ENCODE data around the gene LRIG1.

DNA sequence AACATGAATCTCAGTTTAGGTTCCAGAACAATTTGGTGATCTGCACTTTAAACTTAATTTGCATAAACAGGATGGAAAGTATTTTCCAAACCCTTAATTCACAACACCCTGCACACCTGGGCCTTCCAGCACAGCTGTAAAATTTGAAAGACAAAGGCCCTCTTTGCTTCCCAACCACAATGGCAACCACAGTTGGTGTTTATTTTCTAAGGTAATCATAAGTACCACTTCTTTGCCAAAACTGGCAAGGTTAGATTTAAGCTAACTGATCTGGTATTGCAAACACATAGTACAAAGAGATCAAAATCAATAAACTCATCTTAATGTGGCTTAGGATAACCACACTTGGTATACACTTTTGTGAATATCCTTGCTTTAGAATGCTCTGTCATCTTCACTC, 4.1 kb downstream of the LRIG1 start:
- TF ChIP-seq, protein P1, sequence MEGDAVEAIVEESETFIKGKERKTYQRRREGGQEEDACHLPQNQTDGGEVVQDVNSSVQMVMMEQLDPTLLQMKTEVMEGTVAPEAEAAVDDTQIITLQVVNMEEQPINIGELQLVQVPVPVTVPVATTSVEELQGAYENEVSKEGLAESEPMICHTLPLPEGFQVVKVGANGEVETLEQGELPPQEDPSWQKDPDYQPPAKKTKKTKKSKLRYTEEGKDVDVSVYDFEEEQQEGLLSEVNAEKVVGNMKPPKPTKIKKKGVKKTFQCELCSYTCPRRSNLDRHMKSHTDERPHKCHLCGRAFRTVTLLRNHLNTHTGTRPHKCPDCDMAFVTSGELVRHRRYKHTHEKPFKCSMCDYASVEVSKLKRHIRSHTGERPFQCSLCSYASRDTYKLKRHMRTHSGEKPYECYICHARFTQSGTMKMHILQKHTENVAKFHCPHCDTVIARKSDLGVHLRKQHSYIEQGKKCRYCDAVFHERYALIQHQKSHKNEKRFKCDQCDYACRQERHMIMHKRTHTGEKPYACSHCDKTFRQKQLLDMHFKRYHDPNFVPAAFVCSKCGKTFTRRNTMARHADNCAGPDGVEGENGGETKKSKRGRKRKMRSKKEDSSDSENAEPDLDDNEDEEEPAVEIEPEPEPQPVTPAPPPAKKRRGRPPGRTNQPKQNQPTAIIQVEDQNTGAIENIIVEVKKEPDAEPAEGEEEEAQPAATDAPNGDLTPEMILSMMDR (IDR thresholded peaks at IDR 0.05) = no peak
- TF ChIP-seq POLR2AphosphoS5 (IDR thresholded peaks at IDR 0.05; ENCODE audit: low read depth, low read length) (no peak), SIN3A (IDR thresholded peaks at IDR 0.05; ENCODE audit: borderline replicate concordance, insufficient read depth, low read depth, low read length) (no peak)
- TF ChIP-seq, protein P2, sequence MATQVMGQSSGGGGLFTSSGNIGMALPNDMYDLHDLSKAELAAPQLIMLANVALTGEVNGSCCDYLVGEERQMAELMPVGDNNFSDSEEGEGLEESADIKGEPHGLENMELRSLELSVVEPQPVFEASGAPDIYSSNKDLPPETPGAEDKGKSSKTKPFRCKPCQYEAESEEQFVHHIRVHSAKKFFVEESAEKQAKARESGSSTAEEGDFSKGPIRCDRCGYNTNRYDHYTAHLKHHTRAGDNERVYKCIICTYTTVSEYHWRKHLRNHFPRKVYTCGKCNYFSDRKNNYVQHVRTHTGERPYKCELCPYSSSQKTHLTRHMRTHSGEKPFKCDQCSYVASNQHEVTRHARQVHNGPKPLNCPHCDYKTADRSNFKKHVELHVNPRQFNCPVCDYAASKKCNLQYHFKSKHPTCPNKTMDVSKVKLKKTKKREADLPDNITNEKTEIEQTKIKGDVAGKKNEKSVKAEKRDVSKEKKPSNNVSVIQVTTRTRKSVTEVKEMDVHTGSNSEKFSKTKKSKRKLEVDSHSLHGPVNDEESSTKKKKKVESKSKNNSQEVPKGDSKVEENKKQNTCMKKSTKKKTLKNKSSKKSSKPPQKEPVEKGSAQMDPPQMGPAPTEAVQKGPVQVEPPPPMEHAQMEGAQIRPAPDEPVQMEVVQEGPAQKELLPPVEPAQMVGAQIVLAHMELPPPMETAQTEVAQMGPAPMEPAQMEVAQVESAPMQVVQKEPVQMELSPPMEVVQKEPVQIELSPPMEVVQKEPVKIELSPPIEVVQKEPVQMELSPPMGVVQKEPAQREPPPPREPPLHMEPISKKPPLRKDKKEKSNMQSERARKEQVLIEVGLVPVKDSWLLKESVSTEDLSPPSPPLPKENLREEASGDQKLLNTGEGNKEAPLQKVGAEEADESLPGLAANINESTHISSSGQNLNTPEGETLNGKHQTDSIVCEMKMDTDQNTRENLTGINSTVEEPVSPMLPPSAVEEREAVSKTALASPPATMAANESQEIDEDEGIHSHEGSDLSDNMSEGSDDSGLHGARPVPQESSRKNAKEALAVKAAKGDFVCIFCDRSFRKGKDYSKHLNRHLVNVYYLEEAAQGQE (IDR thresholded peaks at IDR 0.05; ENCODE audit: insufficient read depth in 1 of 2, low read depth in 2 of 2, low read length in 1 of 2) = no peak

Data from Panc1 (cell line).